CD14-positive monocyte (primary cell): ENCODE results near the gene ACVRL1. TPM values are rescaled to one million over a fixed set of nuclear protein-coding genes. Genes with fewer than 3 reads are reported as not detected.

Source experiments
- DNase-seq, 3 donors: peaks; one replicate each; pipeline ENCODE4 v3.0.0-alpha.2; 2011 to 2022
- H2AFZ ChIP-seq: 2 replicates; pipeline ENCODE4 v1.6.0; 2012; ENCODE audit warnings: mild to moderate bottlenecking, low read depth, low read length, inconsistent platforms; ENCODE audit not compliant: insufficient read depth, poor library complexity, severe bottlenecking
- H3K27ac ChIP-seq, 2 donors: 1 replicate in 1 of 2; 2 replicates in 1 of 2; pipeline ENCODE4 v1.5.1; 2012 to 2013; ENCODE audit warnings: low read length in 2 of 2, control low read depth in 1 of 2, inconsistent platforms in 1 of 2, low read depth in 1 of 2, mild to moderate bottlenecking in 1 of 2
- H3K27me3 ChIP-seq, 2 donors: one replicate each; pipeline versions ENCODE4 v1.6.0 to v1.6.1; 2011 to 2013; ENCODE audit warnings: low read length in 2 of 2; ENCODE audit not compliant: control insufficient read depth in 2 of 2, insufficient read depth in 2 of 2
- H3K36me3 ChIP-seq, 2 donors: replicated peaks in 1 of 2; 1 replicate in 1 of 2; 2 replicates in 1 of 2; pipeline versions ENCODE4 v1.5.1 to v1.6.1; 2012 to 2013; ENCODE audit warnings: low read length in 2 of 2, control low read depth in 1 of 2, inconsistent platforms in 1 of 2, mild to moderate bottlenecking in 1 of 2; ENCODE audit not compliant: insufficient read depth in 2 of 2, control insufficient read depth in 1 of 2
- H3K4me1 ChIP-seq, 2 donors: 1 replicate in 1 of 2; 2 replicates in 1 of 2; pipeline versions ENCODE4 v1.5.1 to v1.6.1; 2012 to 2013; ENCODE audit warnings: low read length in 2 of 2, control low read depth in 1 of 2, inconsistent platforms in 1 of 2, mild to moderate bottlenecking in 1 of 2, moderate library complexity in 1 of 2; ENCODE audit not compliant: insufficient read depth in 2 of 2, control insufficient read depth in 1 of 2
- H3K4me2 ChIP-seq: replicated peaks from 2 replicates; pipeline ENCODE3; 2012; ENCODE audit warnings: low read length, moderate library complexity, mild to moderate bottlenecking; ENCODE audit not compliant: poor library complexity, severe bottlenecking; ENCODE audit errors: extremely low read depth
- H3K4me3 ChIP-seq, 3 experiments: fragments of 200-600 bp in 1 of 3; sonication (generic) in 1 of 3; replicated peaks in 1 of 3; 1 replicate in 2 of 3; 2 replicates in 1 of 3; pipeline ENCODE4 v1.5.1; 2011 to 2013; ENCODE audit warnings: low read length in 3 of 3, mild to moderate bottlenecking in 3 of 3, control low read depth in 2 of 3, low read depth in 2 of 3, inconsistent platforms in 1 of 3, moderate library complexity in 1 of 3
- H3K79me2 ChIP-seq: 2 replicates; pipeline ENCODE4 v1.6.0; 2012; ENCODE audit warnings: mild to moderate bottlenecking, control low read depth, inconsistent platforms, low read length, moderate library complexity; ENCODE audit not compliant: insufficient read depth
- H3K9ac ChIP-seq: 2 replicates; pipeline ENCODE4 v1.6.0; 2017; ENCODE audit warnings: low read length, mild to moderate bottlenecking; ENCODE audit not compliant: insufficient read depth, poor library complexity, severe bottlenecking
- H3K9me3 ChIP-seq, 2 donors: replicated peaks in 1 of 2; 1 replicate in 1 of 2; 2 replicates in 1 of 2; pipeline versions ENCODE4 v1.5.1 to v1.6.1; 2012 to 2013; ENCODE audit warnings: low read length in 2 of 2, control low read depth in 1 of 2; ENCODE audit not compliant: control insufficient read depth in 1 of 2, insufficient read depth in 1 of 2
- H4K20me1 ChIP-seq: 2 replicates; pipeline ENCODE4 v1.6.0; 2012; ENCODE audit warnings: mild to moderate bottlenecking, low read length, control low read depth, moderate library complexity; ENCODE audit not compliant: insufficient read depth
- H3K27ac Mint-ChIP-seq, 7 donors: one replicate each; pipeline ENCODE4 v1.8.0; 2020; ENCODE audit warnings: mild to moderate bottlenecking in 7 of 7, mixed read lengths in 7 of 7, moderate library complexity in 6 of 7, inconsistent platforms in 2 of 7
- H3K27me3 Mint-ChIP-seq, 3 donors: one replicate each; pipeline ENCODE4 v1.8.0; 2021 to 2022; ENCODE audit warnings: low read depth in 3 of 3, mild to moderate bottlenecking in 3 of 3, mixed read lengths in 3 of 3, moderate library complexity in 3 of 3, inconsistent platforms in 1 of 3
- H3K36me3 Mint-ChIP-seq, 2 donors: one replicate each; pipeline ENCODE4 v1.8.0; 2020; ENCODE audit warnings: mixed read lengths in 2 of 2, inconsistent platforms in 1 of 2, mild to moderate bottlenecking in 1 of 2
- H3K4me1 Mint-ChIP-seq: one replicate; pipeline ENCODE4 v1.8.0; 2020; ENCODE audit warnings: mild to moderate bottlenecking, mixed read lengths
- H3K4me3 Mint-ChIP-seq, 2 donors: one replicate each; pipeline ENCODE4 v1.8.0; 2020; ENCODE audit warnings: mild to moderate bottlenecking in 2 of 2, mixed read lengths in 2 of 2, moderate library complexity in 1 of 2
- H3K9me3 Mint-ChIP-seq, 7 donors: one replicate each; pipeline ENCODE4 v1.8.0; 2020 to 2022; ENCODE audit warnings: mixed read lengths in 7 of 7, mild to moderate bottlenecking in 6 of 7, moderate library complexity in 6 of 7, inconsistent platforms in 2 of 7
- WGBS: methylation state at CpG from one replicate; pipeline ENCODE4 v1.1.5; 2013; ENCODE audit warnings: missing lambda C conversion rate; ENCODE audit not compliant: insufficient coverage; 5-methylcytosine and 5-hydroxymethylcytosine counted together
- intact Hi-C, 2 donors: fragments of 100-400 bp; cut with micrococcal nuclease; formaldehyde crosslinking; loops; one replicate each; pipeline versions ENCODE4 v1.15.0 to v1.15.1; 2023
- polyA plus RNA-seq, 3 donors: library from polyadenylated mRNA; depleted of rRNA in 1 of 3; unstranded in 2 of 3; stranded (reverse) in 1 of 3; fragments of 300-500 nt in 2 of 3; fragments of >200 nt in 1 of 3; fragmentation: Illumina TruSeq in 2 of 3; gene quantifications; 1 replicate in 2 of 3; 2 replicates in 1 of 3; pipeline ENCODE4 v1.2.3, GENCODE V29; 2012 to 2021
- TF ChIP-seq, protein P1 (sequence below): fragments of 200-600 bp; IDR thresholded peaks from one replicate; pipeline ENCODE4 v1.8.0; 2022; ENCODE audit warnings: antibody characterized with exemption, mild to moderate bottlenecking

ACVRL1 gene
- polyA plus RNA-seq, 3 donors: 1.5 to 3.6 (median 2.0) TPM

GRCh38 chr12:51862947-51863346 lies 44.4 kb upstream of the ACVRL1 start:
- H3K27me3 Mint-ChIP-seq: peaks cover 48% of the 10 kb centered on the region in 3 donors
- H3K9ac ChIP-seq: peak overlapping the region; percentile 49

GRCh38 chr12:51863363-51863932 lies 43.9 kb upstream of the ACVRL1 start:
- H3K4me1 ChIP-seq: peaks cover 24 to 38% of the 10 kb centered on the region in 2 donors
- H3K27me3 Mint-ChIP-seq: peaks cover 52 to 53% (median 53%) of the 10 kb centered on the region in 3 donors
- H3K36me3 Mint-ChIP-seq: peaks cover 14 to 17% of the 10 kb centered on the region in 2 donors
- TF ChIP-seq, protein P1, sequence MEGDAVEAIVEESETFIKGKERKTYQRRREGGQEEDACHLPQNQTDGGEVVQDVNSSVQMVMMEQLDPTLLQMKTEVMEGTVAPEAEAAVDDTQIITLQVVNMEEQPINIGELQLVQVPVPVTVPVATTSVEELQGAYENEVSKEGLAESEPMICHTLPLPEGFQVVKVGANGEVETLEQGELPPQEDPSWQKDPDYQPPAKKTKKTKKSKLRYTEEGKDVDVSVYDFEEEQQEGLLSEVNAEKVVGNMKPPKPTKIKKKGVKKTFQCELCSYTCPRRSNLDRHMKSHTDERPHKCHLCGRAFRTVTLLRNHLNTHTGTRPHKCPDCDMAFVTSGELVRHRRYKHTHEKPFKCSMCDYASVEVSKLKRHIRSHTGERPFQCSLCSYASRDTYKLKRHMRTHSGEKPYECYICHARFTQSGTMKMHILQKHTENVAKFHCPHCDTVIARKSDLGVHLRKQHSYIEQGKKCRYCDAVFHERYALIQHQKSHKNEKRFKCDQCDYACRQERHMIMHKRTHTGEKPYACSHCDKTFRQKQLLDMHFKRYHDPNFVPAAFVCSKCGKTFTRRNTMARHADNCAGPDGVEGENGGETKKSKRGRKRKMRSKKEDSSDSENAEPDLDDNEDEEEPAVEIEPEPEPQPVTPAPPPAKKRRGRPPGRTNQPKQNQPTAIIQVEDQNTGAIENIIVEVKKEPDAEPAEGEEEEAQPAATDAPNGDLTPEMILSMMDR: no peak
- H3K79me2 ChIP-seq: no peaks in the 10 kb centered on the region
- peak overlapping the region; percentile 79 for H3K4me2 ChIP-seq
- H3K27me3 ChIP-seq: peaks cover 3 to 40% of the 10 kb centered on the region in 2 donors
- peak overlapping the region; percentile 49 for H3K9ac ChIP-seq
- peak overlapping the region; percentile 41 to 75 (median 46) for H3K4me3 ChIP-seq
- H3K9me3 Mint-ChIP-seq: peaks cover 0 to 9% (median 2%) of the 10 kb centered on the region in 7 donors
- intact Hi-C loops: no loop called here
- peaks cover 29% of the 10 kb centered on the region for H3K4me1 Mint-ChIP-seq
- no peak for DNase-seq
- H3K9me3 ChIP-seq: no peaks in the 10 kb centered on the region
- H3K27ac Mint-ChIP-seq: peak overlapping the region in 1 of 7 donors; percentile 41
- H4K20me1 ChIP-seq: no peaks in the 10 kb centered on the region
- no peaks in the 10 kb centered on the region for H3K36me3 ChIP-seq
- H3K27ac ChIP-seq: no peak overlapping the region
- peak overlapping the region; percentile 70 to 87 for H3K4me3 Mint-ChIP-seq
- peak overlapping the region; percentile 83 for H2AFZ ChIP-seq
- WGBS: 0% methylated on average over 10 of the region's 17 CpGs

More at GRCh38 chr12:51862947-51863346, 44.4 kb upstream of the ACVRL1 start:
- Histone ChIP-seq H3K4me3 (peak overlapping the region in 1 of 3 experiments; percentile 75), H2AFZ (peak overlapping the region; percentile 83), H3K4me1 (peaks cover 22 to 33% of the 10 kb centered on the region in 2 donors), H3K4me2 (peak overlapping the region; percentile 79), H3K27me3 (peaks cover 3 to 35% of the 10 kb centered on the region in 2 donors), H3K79me2 (no peaks in the 10 kb centered on the region), H3K27ac (no peak overlapping the region), H3K9me3 (no peaks in the 10 kb centered on the region), H3K36me3 (no peaks in the 10 kb centered on the region), H4K20me1 (no peaks in the 10 kb centered on the region)
- H3K4me1 Mint-ChIP-seq: peaks cover 24% of the 10 kb centered on the region
- TF ChIP-seq, protein P1: no peak
- no peak for DNase-seq
- H3K27ac Mint-ChIP-seq: peak overlapping the region in 1 of 7 donors; percentile 31
- H3K36me3 Mint-ChIP-seq: peaks cover 9 to 12% of the 10 kb centered on the region in 2 donors
- H3K4me3 Mint-ChIP-seq: peak overlapping the region; percentile 70 to 87
- intact Hi-C loops: no loop called here
- WGBS: 76% methylated on average over 2 of the region's 4 CpGs
- H3K9me3 Mint-ChIP-seq: peaks cover 0 to 9% (median 2%) of the 10 kb centered on the region in 7 donors
